COR-L47 (cell line): ENCODE measurements around the gene TCERG1L.
A peak's percentile ranks its signal among the peaks of the same experiment; 100 is the strongest.

Source experiments
- DNase-seq: peaks from one replicate; lab custom pipeline; 2025; lab: John Stamatoyannopoulos, UW

The TCERG1L gene

GRCh38 chr10:131316321-131317075 is 5.0 kb upstream of the TCERG1L start:
- DNase-seq = no peak

GRCh38 chr10:131315344-131315743 is 3.8 kb upstream of the TCERG1L start:
- no peak for DNase-seq

DNA sequence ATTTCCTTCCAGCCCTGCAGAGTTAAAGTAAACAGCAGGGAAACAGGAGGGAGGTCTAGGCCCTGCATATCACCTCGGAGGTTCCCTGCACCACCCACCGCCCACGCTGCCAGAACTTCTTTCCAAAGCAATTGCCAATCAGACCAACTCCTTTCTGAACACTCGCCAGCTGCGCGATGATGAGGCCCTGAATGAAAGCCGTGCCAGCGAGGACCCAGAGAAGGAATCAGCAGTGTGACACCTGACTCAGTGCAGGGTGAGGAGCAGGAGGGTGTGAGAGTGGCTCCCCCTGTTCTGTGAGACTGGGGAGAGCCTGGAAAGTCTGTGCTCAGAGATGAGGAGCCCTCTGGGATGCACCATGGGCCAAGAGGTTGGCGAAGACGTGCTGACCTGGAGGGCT is 3.3 kb upstream of the TCERG1L start:
- DNase-seq = no peak

DNA sequence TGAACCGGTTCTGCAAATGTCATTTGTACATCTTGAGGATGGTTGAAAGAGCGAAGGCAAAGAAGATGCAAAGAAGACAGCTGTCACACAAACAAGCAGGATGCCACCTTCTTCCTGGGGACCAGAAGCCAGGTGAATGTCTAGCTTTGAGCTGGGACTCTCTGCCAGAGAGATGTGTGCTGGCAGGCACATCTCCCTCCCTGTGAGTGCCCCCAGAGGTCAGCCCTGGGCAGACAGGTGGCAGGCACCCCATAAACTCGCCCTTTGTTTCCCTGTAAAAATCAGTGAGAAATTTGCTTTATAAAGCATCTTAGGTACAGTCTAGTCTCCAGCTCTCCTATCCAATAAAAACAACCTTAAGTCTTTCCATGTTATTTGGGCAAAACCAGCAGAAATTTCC is 2.6 kb upstream of the TCERG1L start:
- no peak for DNase-seq

DNA sequence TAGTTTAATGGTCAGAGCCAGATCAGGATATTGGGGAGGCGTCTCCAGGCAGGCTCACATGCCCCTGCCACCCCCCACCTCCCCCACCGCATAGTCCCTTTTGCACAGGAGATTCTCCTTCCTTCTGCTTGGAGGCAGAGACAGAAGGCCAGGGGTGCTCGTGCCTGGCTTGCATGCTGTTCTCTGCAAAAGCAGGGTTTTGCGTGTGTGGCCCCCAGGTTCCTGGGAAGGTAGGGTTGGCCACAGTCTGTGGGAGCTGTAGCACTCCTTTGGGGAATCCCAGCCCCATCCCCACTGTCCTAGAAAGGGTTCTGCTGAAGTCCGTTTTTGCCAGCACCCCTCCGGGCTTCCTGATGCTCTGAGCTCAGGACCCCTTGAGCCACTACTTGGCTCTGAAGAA is 1.9 kb upstream of the TCERG1L start:
- no peak for DNase-seq

DNA sequence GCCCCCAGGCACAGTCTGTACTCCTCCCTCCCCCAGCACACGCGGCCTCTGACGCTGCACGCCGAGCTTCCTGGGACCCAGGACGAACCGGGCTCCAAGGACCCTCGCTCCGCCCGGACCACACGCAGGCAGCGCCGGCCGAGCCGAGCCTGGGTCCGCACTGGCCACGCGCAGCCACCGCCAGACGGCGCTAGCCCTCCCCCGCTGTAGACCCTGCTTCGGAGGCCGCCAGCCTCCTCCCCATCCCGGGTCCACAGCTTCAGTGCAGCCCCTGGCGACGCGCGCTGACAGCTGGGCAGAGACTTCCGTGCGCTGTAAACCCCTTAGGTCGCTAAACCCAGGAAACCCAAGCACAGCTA is 936 bp upstream of the TCERG1L start:
- no peak for DNase-seq

DNA sequence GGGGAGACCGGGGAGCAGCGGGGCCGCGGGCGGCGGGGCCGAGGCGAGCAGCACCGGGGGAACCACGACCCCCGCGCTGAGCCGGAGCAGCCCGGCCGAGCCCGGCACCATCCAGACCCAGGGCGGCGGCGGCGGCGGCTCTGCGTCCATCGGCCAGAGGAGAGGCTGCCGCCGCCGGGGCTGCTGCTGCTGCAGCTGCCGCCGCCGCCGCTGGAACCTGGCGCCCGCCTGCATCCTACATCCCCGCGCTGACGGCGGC is 190 bp downstream of the TCERG1L start:
- peak; percentile 7 for DNase-seq

GRCh38 chr10:131310551-131311401 is 745 bp downstream of the TCERG1L start:
- no peak for DNase-seq

DNA sequence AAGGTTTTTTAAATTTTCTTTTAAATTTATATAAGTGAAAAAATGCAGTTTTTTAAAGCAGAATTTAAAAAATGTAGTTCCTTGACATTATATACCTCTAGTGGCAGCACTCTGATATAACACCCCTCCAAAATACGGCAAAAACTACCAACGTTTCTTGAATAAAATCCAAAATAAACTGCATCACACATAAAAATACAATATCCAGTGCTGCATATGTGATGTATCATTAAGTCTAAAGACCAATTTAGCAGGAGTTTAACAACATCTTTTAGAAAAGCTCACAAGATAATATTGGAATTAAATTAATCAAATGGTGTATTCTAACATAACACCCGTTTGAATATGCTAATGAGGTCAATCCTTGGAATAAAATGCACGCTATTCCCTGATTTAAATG is 1.4 kb downstream of the TCERG1L start:
- DNase-seq = no peak

DNA sequence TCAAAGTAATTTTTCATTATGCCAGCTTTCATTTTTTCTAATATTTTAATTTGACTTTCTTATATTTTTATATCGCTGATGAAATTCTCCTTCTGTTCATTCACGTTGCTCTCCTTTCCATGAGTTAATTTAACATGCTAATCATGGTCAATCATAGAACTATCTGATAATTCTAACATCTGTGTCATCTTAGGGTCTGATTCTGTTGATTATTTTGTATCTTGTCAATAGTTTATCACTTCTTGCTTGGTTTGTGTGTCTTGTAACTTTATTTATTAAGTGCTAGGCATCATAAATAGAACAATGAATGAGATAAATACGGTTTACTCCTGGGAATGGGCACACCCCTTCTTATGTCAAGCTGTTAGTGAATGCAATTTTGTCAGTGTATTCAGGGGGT is 11.0 kb downstream of the TCERG1L start:
- no peak for DNase-seq

DNA sequence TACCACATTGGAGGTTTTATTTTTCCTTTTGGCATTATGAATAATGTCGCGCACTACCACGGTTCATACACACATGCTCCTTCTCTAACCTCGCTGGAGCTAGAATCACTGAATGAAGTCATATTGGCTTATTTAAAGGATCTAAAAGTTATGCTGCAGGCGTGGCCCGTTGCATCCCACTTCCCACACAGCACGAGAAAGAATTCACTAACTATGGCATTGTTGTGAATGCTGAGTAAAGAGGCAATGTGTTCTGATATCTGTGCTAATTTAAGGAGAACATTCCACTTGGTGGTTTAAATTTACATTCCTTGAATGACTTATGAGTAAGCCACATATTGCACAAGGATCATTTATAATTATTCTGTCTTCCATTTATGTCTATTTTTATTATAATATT is 20.7 kb downstream of the TCERG1L start:
- no peak for DNase-seq

DNA sequence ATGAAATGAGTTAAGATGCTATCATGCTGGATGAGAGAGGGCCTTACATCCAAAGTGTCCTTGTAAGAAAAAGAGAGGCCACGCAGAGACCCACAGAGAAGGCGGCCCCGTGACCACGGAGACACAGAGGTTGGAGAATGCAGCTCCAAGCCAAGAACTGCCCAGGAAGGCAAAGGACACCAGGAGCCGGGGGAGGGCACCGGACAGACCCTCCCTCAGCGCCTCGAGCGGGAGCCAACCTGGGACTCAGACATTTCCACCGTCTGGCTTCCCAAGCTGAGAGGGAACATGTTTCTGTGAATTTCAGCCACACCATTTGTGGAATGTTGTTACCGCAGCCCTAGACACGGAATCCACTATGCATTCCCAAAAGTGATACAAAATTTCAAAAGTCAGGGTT is 22.9 kb downstream of the TCERG1L start:
- no peak for DNase-seq

DNA sequence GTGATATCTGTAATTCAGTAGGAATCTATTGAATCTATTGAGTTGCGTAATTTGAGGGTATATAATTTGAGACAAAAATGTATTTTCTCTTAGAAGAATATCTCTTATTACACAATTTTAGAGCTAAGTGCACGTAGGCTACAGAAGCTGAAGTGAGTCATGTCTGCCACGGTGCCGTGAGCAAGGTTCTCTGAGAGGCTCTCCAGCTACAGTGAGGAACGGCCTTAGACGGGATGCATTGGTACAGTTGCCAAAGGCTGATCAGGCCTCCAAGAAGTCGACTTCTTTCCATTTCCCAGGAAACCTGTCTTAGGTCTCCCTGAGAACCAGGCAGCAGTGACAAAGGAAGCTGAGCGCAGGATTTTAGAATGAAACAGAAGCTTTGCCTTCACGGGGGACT is 28.6 kb downstream of the TCERG1L start:
- DNase-seq = no peak

GRCh38 chr10:131280101-131280500 is 31.4 kb downstream of the TCERG1L start:
- no peak for DNase-seq

- DNase-seq = no peak
Measured at GRCh38 chr10:131279516-131279915, 32.0 kb downstream of the TCERG1L start.

DNA sequence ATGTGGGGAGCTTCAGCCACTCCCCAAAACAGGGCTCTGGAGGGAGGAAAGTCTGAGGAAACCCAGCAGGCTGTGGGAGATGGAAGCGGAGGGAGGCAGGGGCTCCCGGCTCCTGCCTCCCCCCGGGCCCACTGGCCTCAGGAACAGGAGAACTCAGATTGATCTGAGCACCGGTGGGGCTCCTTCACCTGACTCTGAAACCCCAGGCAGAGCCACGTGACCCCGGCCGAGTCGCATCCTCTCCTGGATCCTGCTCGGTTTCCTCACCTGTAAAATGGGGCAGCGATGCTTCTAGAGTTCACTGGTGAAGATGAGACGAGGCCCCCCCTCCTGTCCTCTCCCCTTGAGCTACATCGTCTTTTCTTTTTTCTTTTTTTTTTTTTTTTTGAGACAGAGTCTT is 33.6 kb downstream of the TCERG1L start:
- DNase-seq = no peak

GRCh38 chr10:131277278-131277677 is 34.2 kb downstream of the TCERG1L start:
- no peak for DNase-seq

DNA sequence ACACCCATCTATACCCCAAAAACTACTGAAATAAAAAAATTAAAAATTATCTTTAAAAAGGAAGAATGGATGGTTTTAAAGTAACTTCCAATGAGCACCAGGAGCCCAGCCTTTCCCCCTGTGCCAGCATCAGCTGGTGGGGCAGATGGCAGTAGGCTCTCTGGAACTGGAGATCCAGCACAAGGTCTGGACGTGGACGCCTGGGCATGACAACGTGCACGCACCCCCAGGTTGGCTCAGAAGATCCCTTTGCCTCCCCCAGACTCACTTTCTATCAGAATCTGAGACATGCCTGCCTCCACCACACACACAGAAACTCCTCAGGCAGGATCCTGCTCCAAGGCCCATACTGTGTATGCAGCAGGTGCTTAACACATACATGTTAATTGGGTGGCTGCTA is 35.8 kb downstream of the TCERG1L start:
- DNase-seq = no peak

DNA sequence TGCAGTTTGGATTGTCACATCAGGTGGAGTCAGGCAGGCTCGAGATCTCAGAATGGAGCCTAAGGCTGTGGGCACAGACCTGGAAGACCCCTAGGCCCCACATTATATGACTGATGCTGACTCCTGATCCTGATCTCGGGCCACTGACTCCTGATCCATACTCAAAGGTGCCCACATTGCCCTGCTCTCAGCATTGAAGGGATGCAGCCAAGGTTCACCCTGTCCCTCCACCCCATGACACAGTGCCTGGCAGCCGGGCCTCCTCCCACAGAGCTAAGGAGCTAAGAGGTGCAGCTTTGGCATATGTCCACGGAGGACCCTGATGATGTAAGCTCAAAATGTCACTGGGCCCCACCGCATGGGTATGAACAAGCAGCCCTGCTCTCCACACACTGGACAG is 36.6 kb downstream of the TCERG1L start:
- no peak for DNase-seq

DNA sequence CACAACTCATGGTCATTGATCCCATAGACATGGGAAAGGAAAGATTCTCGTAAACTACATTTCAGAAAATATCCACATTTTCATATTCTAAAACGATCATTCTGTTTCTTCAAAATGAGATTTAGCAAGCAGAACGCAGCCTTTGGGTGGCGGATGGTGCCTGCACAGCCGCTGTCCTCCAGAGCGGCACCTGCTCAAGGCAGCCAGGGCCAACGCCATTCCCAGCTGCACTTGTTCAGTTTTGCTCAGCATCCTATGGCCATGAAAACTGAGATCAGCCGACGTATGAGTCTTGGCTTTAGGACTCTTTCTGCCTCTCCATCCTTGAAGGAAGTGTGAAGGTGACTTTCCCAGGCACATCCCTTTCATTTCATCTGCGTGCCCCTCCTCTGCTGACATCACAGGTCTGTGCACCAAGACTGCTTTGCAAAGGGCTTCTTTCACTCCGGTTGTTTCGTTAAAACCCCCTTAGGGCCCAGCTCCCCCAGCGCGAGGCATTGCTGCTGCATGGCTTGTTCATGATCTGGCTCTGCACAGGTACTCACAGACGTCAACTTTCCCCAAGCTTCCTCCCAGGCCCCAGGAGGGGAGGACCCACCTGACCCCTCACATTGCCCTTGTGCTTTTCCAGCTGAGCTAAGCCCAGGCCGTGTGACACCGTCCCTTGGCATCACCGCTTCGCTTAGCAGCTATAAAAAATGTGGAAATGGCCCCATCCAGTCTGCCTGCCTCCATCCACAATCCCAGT is 37.2 kb downstream of the TCERG1L start:
- no peak for DNase-seq

- no peak for DNase-seq
Measured at GRCh38 chr10:131273476-131273875, 38.0 kb downstream of the TCERG1L start.

DNA sequence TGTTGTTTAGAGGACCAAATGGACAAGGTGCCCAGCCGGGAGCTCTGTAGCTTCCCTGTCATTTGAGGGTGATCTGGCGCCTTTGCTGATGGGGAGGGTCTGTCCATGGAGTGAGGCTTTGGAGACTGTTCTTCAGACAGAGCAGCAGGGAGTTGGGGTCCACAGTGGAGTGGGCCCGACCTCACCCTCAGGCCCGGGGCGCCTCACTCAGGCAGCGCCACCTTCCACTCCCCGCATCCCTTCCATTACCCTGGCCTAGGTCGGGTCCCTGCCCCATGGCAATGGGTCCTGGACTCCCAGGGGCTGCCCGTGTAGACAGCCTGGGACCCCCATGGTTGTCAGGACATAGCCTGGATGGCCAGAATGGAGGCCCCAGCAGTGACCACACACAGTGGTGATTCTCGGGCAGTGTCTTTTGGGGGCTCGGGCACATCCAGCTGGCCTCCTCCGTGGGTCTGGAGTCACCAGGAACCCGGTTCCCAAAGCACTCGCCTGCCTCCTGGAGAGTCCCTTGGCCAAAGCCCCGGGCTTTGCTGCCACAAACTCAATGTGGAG is 38.5 kb downstream of the TCERG1L start:
- no peak for DNase-seq

GRCh38 chr10:131271966-131272365 is 39.6 kb downstream of the TCERG1L start:
- no peak for DNase-seq
